CD4-positive, alpha-beta memory T cell (primary cell): Measurements from ENCODE around the gene EOLA2. TPM values are rescaled to one million over a fixed set of nuclear protein-coding genes. Genes with fewer than 3 reads are reported as not detected.
"Not testable (repeated sequence)": the region's sequence is repeated elsewhere in the genome, so short reads cannot be mapped to it uniquely, and the experiment has no call there.

ENCODE experiments used
- CTCF ChIA-PET: fragments of 350-600 bp; sonication (Branson Sonifier 250); formaldehyde crosslinking; loops from one replicate; lab custom pipeline; 2021; ENCODE audit warnings: inconsistent platforms; ENCODE audit not compliant: partially characterized antibody; lab: Charles Lee
- POLR2A ChIA-PET: fragments of 350-600 bp; sonication (Branson Sonifier 250); formaldehyde crosslinking; loops from one replicate; lab custom pipeline; 2021; ENCODE audit not compliant: partially characterized antibody; lab: Charles Lee
- DNase-seq, 5 donors: peaks; one replicate each; pipeline versions ENCODE4 v3.0.0 to v3.0.0-alpha.2; 2020 to 2022; ENCODE audit warnings: mixed read lengths in 1 of 5
- H3K27ac ChIP-seq: one replicate; pipeline ENCODE4 v1.7.0; 2013; ENCODE audit warnings: low read depth, low read length
- H3K27me3 ChIP-seq: 2 replicates; pipeline ENCODE4 v1.7.0; 2013; ENCODE audit warnings: mild to moderate bottlenecking, low read length, moderate library complexity; ENCODE audit not compliant: insufficient read depth
- H3K36me3 ChIP-seq: 2 replicates; pipeline ENCODE4 v1.7.0; 2013; ENCODE audit warnings: mild to moderate bottlenecking, low read length, moderate library complexity; ENCODE audit not compliant: insufficient read depth
- H3K4me1 ChIP-seq: 2 replicates; pipeline ENCODE4 v1.7.0; 2013; ENCODE audit warnings: mild to moderate bottlenecking, low read length, moderate library complexity; ENCODE audit not compliant: insufficient read depth
- H3K4me3 ChIP-seq, 2 donors: one replicate each; pipeline ENCODE4 v1.7.0; 2013; ENCODE audit warnings: low read length in 2 of 2, mild to moderate bottlenecking in 1 of 2
- H3K9me3 ChIP-seq, 2 donors: one replicate each; pipeline ENCODE4 v1.7.0; 2013; ENCODE audit warnings: low read length in 2 of 2, control low read depth in 1 of 2; ENCODE audit not compliant: control insufficient read depth in 1 of 2
- H3K27ac Mint-ChIP-seq, 7 donors: one replicate each; pipeline ENCODE4 v1.8.0; 2020 to 2021; ENCODE audit warnings: mixed read lengths in 7 of 7, mild to moderate bottlenecking in 6 of 7, inconsistent platforms in 3 of 7, moderate library complexity in 3 of 7
- H3K27me3 Mint-ChIP-seq, 2 donors: one replicate each; pipeline ENCODE4 v1.8.0; 2020 to 2021; ENCODE audit warnings: mixed read lengths in 2 of 2
- H3K36me3 Mint-ChIP-seq, 2 donors: one replicate each; pipeline ENCODE4 v1.8.0; 2020 to 2021; ENCODE audit warnings: mixed read lengths in 2 of 2, inconsistent platforms in 1 of 2, mild to moderate bottlenecking in 1 of 2
- H3K4me1 Mint-ChIP-seq, 4 donors: one replicate each; pipeline ENCODE4 v1.8.0; 2020 to 2021; ENCODE audit warnings: mixed read lengths in 4 of 4, mild to moderate bottlenecking in 1 of 4
- H3K4me3 Mint-ChIP-seq, 8 donors: one replicate each; pipeline ENCODE4 v1.8.0; 2020 to 2021; ENCODE audit warnings: mixed read lengths in 8 of 8, mild to moderate bottlenecking in 7 of 8, moderate library complexity in 6 of 8, inconsistent platforms in 3 of 8
- H3K9me3 Mint-ChIP-seq, 8 donors: one replicate each; pipeline ENCODE4 v1.8.0; 2020 to 2021; ENCODE audit warnings: mixed read lengths in 8 of 8, mild to moderate bottlenecking in 5 of 8, inconsistent platforms in 3 of 8, moderate library complexity in 1 of 8
- intact Hi-C: fragments of 100-400 bp; cut with micrococcal nuclease; formaldehyde crosslinking; loops from one replicate; pipeline ENCODE4 v1.15.1; 2023
- polyA plus RNA-seq, 2 donors: library from polyadenylated mRNA; unstranded; fragments of 300-500 nt; fragmentation: Illumina TruSeq; gene quantifications; one replicate each; pipeline ENCODE4 v1.2.3, GENCODE V29; 2021
- total RNA-seq, 2 experiments: library from RNA; stranded (reverse); gene quantifications; one replicate each; pipeline ENCODE4 v1.2.3, GENCODE V29; 2021

EOLA2 gene
- total and polyA plus RNA-seq, 4 experiments from 2014 or later: 22.3 to 41.1 (median 38.4) TPM

DNA sequence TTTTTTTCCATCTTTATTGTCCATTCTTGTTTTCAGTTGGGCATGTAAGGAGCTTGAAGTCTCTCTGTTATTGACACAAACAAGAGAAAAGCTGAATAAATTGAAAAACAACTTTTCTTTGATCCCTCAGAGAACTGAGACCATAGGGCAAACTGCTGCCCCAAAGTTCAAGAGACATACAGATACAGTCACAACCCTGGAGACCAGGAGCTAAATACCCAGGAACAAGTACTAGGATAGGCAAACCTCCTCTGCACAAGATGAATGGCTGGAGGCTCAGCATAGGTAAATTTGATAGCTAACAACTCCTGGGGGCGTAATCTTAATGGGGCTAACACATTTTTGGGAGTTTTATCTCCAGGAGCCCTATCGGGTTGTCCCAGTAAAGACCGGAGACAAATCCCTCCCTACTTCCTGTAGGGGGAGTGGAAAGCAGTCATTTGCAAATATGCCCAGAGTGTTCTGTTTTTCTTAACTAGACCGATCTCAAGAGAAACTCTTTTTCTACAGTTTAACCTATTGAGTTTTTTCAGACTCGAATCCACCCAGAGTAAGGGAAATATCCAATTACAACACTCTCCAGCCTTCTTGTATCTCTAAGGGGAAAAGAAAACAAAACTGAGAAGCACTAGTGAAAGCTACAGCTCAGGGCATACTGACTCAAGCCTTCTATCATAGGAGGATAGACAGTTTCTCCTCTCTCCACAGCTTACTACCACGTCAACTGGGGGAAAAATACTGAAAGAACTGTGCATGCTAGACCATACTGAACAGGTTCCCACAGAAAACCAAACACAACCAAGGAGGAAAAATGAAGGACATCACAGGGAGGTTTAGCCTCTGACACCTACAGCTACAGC, 34.2 kb downstream of the EOLA2 start:
- CTCF ChIA-PET: no interaction called here
- H3K36me3 ChIP-seq: no peaks in the 10 kb centered on the region
- intact Hi-C loops: no loop called here
- H3K9me3 Mint-ChIP-seq: peaks cover 0 to 8% (median 0%) of the 10 kb centered on the region in 8 donors
- H3K36me3 Mint-ChIP-seq: no peaks in the 10 kb centered on the region
- H3K27me3 Mint-ChIP-seq: peaks cover 1 to 3% of the 10 kb centered on the region in 2 donors
- no peak overlapping the region for H3K4me3 ChIP-seq
- no peaks in the 10 kb centered on the region for H3K9me3 ChIP-seq
- POLR2A ChIA-PET: no interaction called here
- peaks cover 0 to 3% (median 2%) of the 10 kb centered on the region in 4 donors for H3K4me1 Mint-ChIP-seq
- no peaks in the 10 kb centered on the region for H3K27me3 ChIP-seq
- peak overlapping the region in 4 of 8 donors; percentile 1 to 41 (median 24) for H3K4me3 Mint-ChIP-seq
- H3K27ac Mint-ChIP-seq: peak overlapping the region in 2 of 7 donors; percentile 21 to 71
- H3K27ac ChIP-seq: no peak overlapping the region
- H3K4me1 ChIP-seq: no peaks in the 10 kb centered on the region
- DNase-seq: no peak

- Mint-ChIP-seq H3K4me3 (no peak overlapping the region), H3K4me1 (no peaks in the 10 kb centered on the region), H3K27ac (no peak overlapping the region), H3K9me3 (peaks cover 0 to 2% (median 0%) of the 10 kb centered on the region in 8 donors), H3K27me3 (peaks cover 2 to 3% of the 10 kb centered on the region in 2 donors), H3K36me3 (no peaks in the 10 kb centered on the region)
- H3K27me3 ChIP-seq: no peaks in the 10 kb centered on the region
- CTCF ChIA-PET: no interaction called here
- no peak overlapping the region for H3K27ac ChIP-seq
- no peaks in the 10 kb centered on the region for H3K9me3 ChIP-seq
- no peak for DNase-seq
- H3K36me3 ChIP-seq: no peaks in the 10 kb centered on the region
- no peaks in the 10 kb centered on the region for H3K4me1 ChIP-seq
- H3K4me3 ChIP-seq: no peak overlapping the region
- intact Hi-C loops: no loop called here
- POLR2A ChIA-PET: no interaction called here
Observed at GRCh38 chrX:149898554-149898953, 39.7 kb downstream of the EOLA2 start.

- H3K27me3 Mint-ChIP-seq, H3K4me3 Mint-ChIP-seq, H3K9me3 ChIP-seq, H3K27ac ChIP-seq, POLR2A ChIA-PET, H3K4me1 ChIP-seq, intact Hi-C loops, H3K4me1 Mint-ChIP-seq, H3K27me3 ChIP-seq, DNase-seq, H3K36me3 Mint-ChIP-seq, H3K36me3 ChIP-seq, H3K4me3 ChIP-seq, CTCF ChIA-PET, H3K27ac Mint-ChIP-seq, H3K9me3 Mint-ChIP-seq: not testable (repeated sequence)
Observed at GRCh38 chrX:149890828-149891227, 47.5 kb downstream of the EOLA2 start.

Other genes with a start within 250 kb of the EOLA2 start
- gene MAGEA11, start 226.4 kb downstream of the EOLA2 start, total RNA-seq: not detected
- not detected for gene MAGEA11, start 226.4 kb downstream of the EOLA2 start, polyA plus RNA-seq
- gene HSFX1, start 164.4 kb downstream of the EOLA2 start, total RNA-seq: 1 to 10 TPM; 2.6 to 2.8 TPM
- gene HSFX1, start 164.4 kb downstream of the EOLA2 start, polyA plus RNA-seq: not detected
- gene MAGEA9, start 156.6 kb downstream of the EOLA2 start, total RNA-seq: not detected
- not detected for gene MAGEA9, start 156.6 kb downstream of the EOLA2 start, polyA plus RNA-seq
- not detected for gene MAGEA8, start 57.3 kb downstream of the EOLA2 start, total RNA-seq
- gene MAGEA8, start 57.3 kb downstream of the EOLA2 start, polyA plus RNA-seq: not detected
- gene HSFX4, start 8.9 kb downstream of the EOLA2 start, total RNA-seq: not detected
- not detected for gene HSFX4, start 8.9 kb downstream of the EOLA2 start, polyA plus RNA-seq